Peyer's patch (tissue), 4 donors: ENCODE data around the gene FOXF2.

Experiments
- POLR2A ChIP-seq, 2 donors: fragments of 450-650 bp; IDR thresholded peaks; one replicate each; pipeline ENCODE4 v1.5.1; 2017; ENCODE audit warnings: antibody characterized with exemption in 2 of 2, mild to moderate bottlenecking in 2 of 2, moderate library complexity in 2 of 2
- TF ChIP-seq, protein P1 (sequence below), 6 experiments: fragments of 450-650 bp in 4 of 6; fragments of 200-600 bp in 2 of 6; sonication (generic) in 1 of 6; IDR thresholded peaks; one replicate each; pipeline ENCODE4 v1.5.1; 2017 to 2019; ENCODE audit warnings: antibody characterized with exemption in 6 of 6, mild to moderate bottlenecking in 3 of 6, moderate library complexity in 1 of 6

DNA sequence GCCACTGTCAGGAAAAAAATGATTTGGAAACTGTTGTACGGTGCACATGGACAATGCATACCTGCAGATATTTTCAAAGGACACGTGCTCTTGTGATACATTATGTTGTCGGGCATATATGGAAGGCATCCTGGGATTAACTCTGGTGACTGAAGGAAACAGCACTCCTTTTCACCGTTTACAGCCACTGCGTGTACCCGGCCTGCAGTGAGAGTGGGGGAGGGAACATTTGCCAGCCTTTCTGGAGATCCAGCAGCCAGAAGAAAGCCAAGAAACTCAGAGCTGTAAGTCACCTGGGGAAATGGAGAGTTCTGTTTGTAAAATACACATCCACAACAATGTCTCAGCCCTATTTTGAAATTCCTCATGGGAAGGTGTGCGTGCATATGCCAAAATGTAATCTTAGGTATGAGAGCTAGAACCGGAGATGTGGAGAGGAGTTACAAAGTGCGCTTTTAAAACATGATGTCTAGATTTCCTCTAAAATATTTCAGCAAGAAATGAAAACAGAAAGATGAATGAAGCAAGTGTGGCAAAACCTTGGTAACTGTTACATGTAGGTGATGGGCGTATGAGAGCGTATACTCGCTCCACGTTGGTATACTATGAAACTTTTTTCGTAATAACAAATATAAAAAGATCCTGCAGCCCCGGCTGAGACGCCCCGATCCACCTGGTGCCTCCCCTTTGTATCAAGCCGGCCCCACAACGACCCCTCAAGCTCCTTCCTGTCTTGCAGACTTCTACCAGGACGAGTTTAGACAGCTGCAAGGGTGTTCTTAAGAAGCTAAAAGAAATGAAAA is 8.6 kb upstream of the FOXF2 start:
- TF ChIP-seq POLR2A (IDR thresholded peaks at IDR 0.05): no peak
- TF ChIP-seq, protein P1, sequence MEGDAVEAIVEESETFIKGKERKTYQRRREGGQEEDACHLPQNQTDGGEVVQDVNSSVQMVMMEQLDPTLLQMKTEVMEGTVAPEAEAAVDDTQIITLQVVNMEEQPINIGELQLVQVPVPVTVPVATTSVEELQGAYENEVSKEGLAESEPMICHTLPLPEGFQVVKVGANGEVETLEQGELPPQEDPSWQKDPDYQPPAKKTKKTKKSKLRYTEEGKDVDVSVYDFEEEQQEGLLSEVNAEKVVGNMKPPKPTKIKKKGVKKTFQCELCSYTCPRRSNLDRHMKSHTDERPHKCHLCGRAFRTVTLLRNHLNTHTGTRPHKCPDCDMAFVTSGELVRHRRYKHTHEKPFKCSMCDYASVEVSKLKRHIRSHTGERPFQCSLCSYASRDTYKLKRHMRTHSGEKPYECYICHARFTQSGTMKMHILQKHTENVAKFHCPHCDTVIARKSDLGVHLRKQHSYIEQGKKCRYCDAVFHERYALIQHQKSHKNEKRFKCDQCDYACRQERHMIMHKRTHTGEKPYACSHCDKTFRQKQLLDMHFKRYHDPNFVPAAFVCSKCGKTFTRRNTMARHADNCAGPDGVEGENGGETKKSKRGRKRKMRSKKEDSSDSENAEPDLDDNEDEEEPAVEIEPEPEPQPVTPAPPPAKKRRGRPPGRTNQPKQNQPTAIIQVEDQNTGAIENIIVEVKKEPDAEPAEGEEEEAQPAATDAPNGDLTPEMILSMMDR (IDR thresholded peaks at IDR 0.05): no peak
